Sciatic nerve (tissue), 2 donors: ENCODE results near the gene CCDC7. TPM values are rescaled to one million over a fixed set of nuclear protein-coding genes. Genes with fewer than 3 reads are reported as not detected.
"Not testable (repeated sequence)": the region's sequence is repeated elsewhere in the genome, so short reads cannot be mapped to it uniquely, and the experiment has no call there.

Source experiments
- ATAC-seq: fragments of 200-7000 bp; cut with Tn5 transposase; one replicate; pipeline ENCODE4 v1.9.1; 2020; ENCODE audit warnings: mild to moderate bottlenecking, moderate library complexity
- DNase-seq: peaks from one replicate; pipeline ENCODE4 v3.0.0-alpha.2; 2020; ENCODE audit warnings: low spot score
- intact Hi-C: fragments of 100-400 bp; cut with DNase I; formaldehyde crosslinking; loops from one replicate; pipeline ENCODE4 v1.14.2; 2022
- total RNA-seq: library from RNA; stranded (reverse); fragmentation: NEBNext Ultra II Directional; extraction: Animal tissue kit (Norgen Biotek cat#: 25700); gene quantifications from one replicate; pipeline ENCODE4 v1.2.1, GENCODE V29; 2021
- donor health status: DM: no; HTN: no; CAD: no.
- donor health status: DM: no; HTN: no; CAD: no.

CCDC7 gene
- total RNA-seq, 1 donor from 2014 or later, result 75.8 TPM

- ATAC-seq, DNase-seq, intact Hi-C loops: not testable (repeated sequence)
These were observed 211.5 kb downstream of the CCDC7 start for GRCh38 chr10:32657430-32657829.

- DNase-seq (no peak), ATAC-seq (no peak)
- intact Hi-C loops, result no loop called here
These were observed 215.4 kb downstream of the CCDC7 start for GRCh38 chr10:32661346-32661745.

GRCh38 chr10:32680803-32681557, 235.0 kb downstream of the CCDC7 start:
- intact Hi-C loops, result no loop called here
- no peak for ATAC-seq

GRCh38 chr10:32684291-32684690, 238.4 kb downstream of the CCDC7 start:
- DNase-seq (no peak), ATAC-seq (no peak)
- intact Hi-C loops, result no loop called here

More at GRCh38 chr10:32680803-32681557, 235.0 kb downstream of the CCDC7 start:
- DNase-seq, result no peak

- ATAC-seq (no peak), DNase-seq (no peak)
- intact Hi-C loops, result no loop called here
These were observed 241.2 kb downstream of the CCDC7 start for GRCh38 chr10:32687116-32687515.

- no peak for DNase-seq
- intact Hi-C loops, result no loop called here
- no peak for ATAC-seq
These were observed 241.6 kb downstream of the CCDC7 start for GRCh38 chr10:32687546-32687945.

- ATAC-seq, result no peak
- no peak for DNase-seq
- intact Hi-C loops, result no loop called here
These were observed 246.2 kb downstream of the CCDC7 start for GRCh38 chr10:32692174-32692573.

GRCh38 chr10:32693441-32693979, 247.6 kb downstream of the CCDC7 start:
- ATAC-seq, result no peak
- intact Hi-C loops, result no loop called here
- DNase-seq, result no peak

GRCh38 chr10:32699683-32700082, 253.7 kb downstream of the CCDC7 start:
- DNase-seq, ATAC-seq, intact Hi-C loops: not testable (repeated sequence)

GRCh38 chr10:32713560-32713959, 267.6 kb downstream of the CCDC7 start:
- ATAC-seq (no peak), DNase-seq (no peak)
- intact Hi-C loops, result no loop called here

- DNase-seq (no peak), ATAC-seq (no peak)
- intact Hi-C loops, result no loop called here
These were observed 285.6 kb downstream of the CCDC7 start for GRCh38 chr10:32731527-32731926.

GRCh38 chr10:32738958-32739357, 293.0 kb downstream of the CCDC7 start:
- intact Hi-C loops, result no loop called here
- no peak for ATAC-seq
- DNase-seq, result no peak

- ATAC-seq, result no peak
- intact Hi-C loops, result no loop called here
These were observed 298.4 kb downstream of the CCDC7 start for GRCh38 chr10:32744321-32744720.

GRCh38 chr10:32746869-32747268, 300.9 kb downstream of the CCDC7 start:
- DNase-seq (no peak), ATAC-seq (no peak)
- intact Hi-C loops, result no loop called here

More at GRCh38 chr10:32744321-32744720, 298.4 kb downstream of the CCDC7 start:
- no peak for DNase-seq

- ATAC-seq, result no peak
- no peak for DNase-seq
- intact Hi-C loops, result no loop called here
These were observed 305.6 kb downstream of the CCDC7 start for GRCh38 chr10:32751582-32751981.

GRCh38 chr10:32754900-32755299, 309.0 kb downstream of the CCDC7 start:
- DNase-seq, ATAC-seq, intact Hi-C loops: not testable (repeated sequence)

- DNase-seq, result no peak
- no peak for ATAC-seq
- intact Hi-C loops, result no loop called here
These were observed 325.3 kb downstream of the CCDC7 start for GRCh38 chr10:32771217-32771616.

GRCh38 chr10:32773105-32773504, 327.2 kb downstream of the CCDC7 start:
- intact Hi-C loops, result no loop called here
- ATAC-seq, result no peak
- DNase-seq, result no peak

GRCh38 chr10:32786968-32787367, 341.0 kb downstream of the CCDC7 start:
- ATAC-seq (no peak), DNase-seq (no peak)
- intact Hi-C loops, result no loop called here

GRCh38 chr10:32787690-32788284, 341.8 kb downstream of the CCDC7 start:
- no peak for DNase-seq
- no peak for ATAC-seq
- intact Hi-C loops, result no loop called here
